SK-N-SH treated with all-trans-retinoic acid at 6 μM for 48 hours (cell line): ENCODE measurements around the gene RHBDD1.

ENCODE experiments used
- ATAC-seq: fragments of 200-7000 bp; cut with Tn5 transposase; 3 replicates; pipeline ENCODE4 v1.9.1; 2020; ENCODE audit warnings: mild to moderate bottlenecking, moderate library complexity
- BACH2 ChIP-seq: fragments of 250-450 bp; sonication (Bioruptor Pico); IDR thresholded peaks from 2 replicates; pipeline ENCODE4 v1.9.0; 2021; ENCODE audit warnings: mild to moderate bottlenecking, borderline replicate concordance
- CSDC2 ChIP-seq: fragments of 250-450 bp; sonication (Bioruptor Pico); IDR thresholded peaks from 2 replicates; pipeline ENCODE4 v1.5.0; 2020; ENCODE audit warnings: mild to moderate bottlenecking, moderate library complexity
- ESRRG ChIP-seq: fragments of 250-450 bp; sonication (Bioruptor Pico); IDR thresholded peaks from 2 replicates; pipeline ENCODE4 v1.6.1; 2021; ENCODE audit warnings: mild to moderate bottlenecking
- GLIS3 ChIP-seq: fragments of 250-450 bp; sonication (Bioruptor Pico); IDR thresholded peaks from 2 replicates; pipeline ENCODE4 v1.5.0; 2020; ENCODE audit warnings: mild to moderate bottlenecking, moderate library complexity
- ISL1 ChIP-seq: fragments of 250-450 bp; sonication (Bioruptor Pico); IDR thresholded peaks from 2 replicates; pipeline ENCODE4 v2.1.2; 2022; ENCODE audit warnings: mild to moderate bottlenecking, moderate library complexity
- OSR1 ChIP-seq: fragments of 250-450 bp; sonication (Bioruptor Pico); IDR thresholded peaks from 2 replicates; pipeline ENCODE4 v1.8.0; 2022; ENCODE audit warnings: moderate library complexity, mild to moderate bottlenecking, inconsistent platforms
- PATZ1 ChIP-seq: fragments of 250-450 bp; sonication (Bioruptor Pico); IDR thresholded peaks from 2 replicates; pipeline ENCODE4 v1.8.0; 2020; ENCODE audit warnings: mild to moderate bottlenecking, moderate library complexity, borderline replicate concordance
- POU6F1 ChIP-seq: fragments of 250-450 bp; sonication (Bioruptor Pico); IDR thresholded peaks from 2 replicates; pipeline ENCODE4 v1.8.0; 2021; ENCODE audit warnings: low read depth, mild to moderate bottlenecking, moderate library complexity, borderline replicate concordance
- SNAI2 ChIP-seq: fragments of 250-450 bp; sonication (Bioruptor Pico); IDR thresholded peaks from 2 replicates; pipeline ENCODE4 v1.5.0; 2020; ENCODE audit warnings: mild to moderate bottlenecking, moderate library complexity
- TCF4 ChIP-seq: fragments of 250-450 bp; sonication (Bioruptor Pico); IDR thresholded peaks from 2 replicates; pipeline ENCODE4 v1.8.0; 2021; ENCODE audit warnings: mild to moderate bottlenecking, moderate library complexity, borderline replicate concordance
- ZFP30 ChIP-seq: fragments of 450-650 bp; formaldehyde crosslinking; IDR thresholded peaks from 2 replicates; pipeline ENCODE4 v1.5.0; 2022; ENCODE audit warnings: mild to moderate bottlenecking, moderate library complexity
- ZNF565 ChIP-seq: fragments of 450-650 bp; formaldehyde crosslinking; conservative IDR thresholded peaks from 2 replicates; pipeline ENCODE4 v1.5.0; 2020; ENCODE audit warnings: low read depth, mild to moderate bottlenecking, moderate library complexity
- ZNF70 ChIP-seq: fragments of 450-650 bp; formaldehyde crosslinking; IDR thresholded peaks from 2 replicates; pipeline ENCODE4 v1.5.0; 2020; ENCODE audit warnings: mild to moderate bottlenecking, moderate library complexity
- ZNF8 ChIP-seq: fragments of 450-650 bp; formaldehyde crosslinking; IDR thresholded peaks from 2 replicates; pipeline ENCODE4 v1.5.0; 2020; ENCODE audit warnings: mild to moderate bottlenecking, moderate library complexity
- TF ChIP-seq, protein P1 (sequence below): fragments of 250-450 bp; sonication (Bioruptor Pico); IDR thresholded peaks from 2 replicates; pipeline ENCODE4 v1.5.1; 2021; ENCODE audit warnings: mild to moderate bottlenecking, moderate library complexity
- TF ChIP-seq, protein P2 (sequence below): fragments of 250-450 bp; sonication (Bioruptor Pico); IDR thresholded peaks from 2 replicates; pipeline ENCODE4 v1.5.1; 2020; ENCODE audit warnings: low read depth, mild to moderate bottlenecking, moderate library complexity

RHBDD1 gene

GRCh38 chr2:226845386-226846116 lies 9.7 kb downstream of the RHBDD1 start:
- TF ChIP-seq POU6F1 (CRISPR knock-in tag): no peak
- 0 out of 2 replicates have a peak, but pooled peaks have one; percentile 17 for TF ChIP-seq TCF4
- TF ChIP-seq, protein P1, sequence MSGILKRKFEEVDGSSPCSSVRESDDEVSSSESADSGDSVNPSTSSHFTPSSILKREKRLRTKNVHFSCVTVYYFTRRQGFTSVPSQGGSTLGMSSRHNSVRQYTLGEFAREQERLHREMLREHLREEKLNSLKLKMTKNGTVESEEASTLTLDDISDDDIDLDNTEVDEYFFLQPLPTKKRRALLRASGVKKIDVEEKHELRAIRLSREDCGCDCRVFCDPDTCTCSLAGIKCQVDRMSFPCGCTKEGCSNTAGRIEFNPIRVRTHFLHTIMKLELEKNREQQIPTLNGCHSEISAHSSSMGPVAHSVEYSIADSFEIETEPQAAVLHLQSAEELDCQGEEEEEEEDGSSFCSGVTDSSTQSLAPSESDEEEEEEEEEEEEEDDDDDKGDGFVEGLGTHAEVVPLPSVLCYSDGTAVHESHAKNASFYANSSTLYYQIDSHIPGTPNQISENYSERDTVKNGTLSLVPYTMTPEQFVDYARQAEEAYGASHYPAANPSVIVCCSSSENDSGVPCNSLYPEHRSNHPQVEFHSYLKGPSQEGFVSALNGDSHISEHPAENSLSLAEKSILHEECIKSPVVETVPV (CRISPR knock-in tag): no peak
- TF ChIP-seq, protein P2, sequence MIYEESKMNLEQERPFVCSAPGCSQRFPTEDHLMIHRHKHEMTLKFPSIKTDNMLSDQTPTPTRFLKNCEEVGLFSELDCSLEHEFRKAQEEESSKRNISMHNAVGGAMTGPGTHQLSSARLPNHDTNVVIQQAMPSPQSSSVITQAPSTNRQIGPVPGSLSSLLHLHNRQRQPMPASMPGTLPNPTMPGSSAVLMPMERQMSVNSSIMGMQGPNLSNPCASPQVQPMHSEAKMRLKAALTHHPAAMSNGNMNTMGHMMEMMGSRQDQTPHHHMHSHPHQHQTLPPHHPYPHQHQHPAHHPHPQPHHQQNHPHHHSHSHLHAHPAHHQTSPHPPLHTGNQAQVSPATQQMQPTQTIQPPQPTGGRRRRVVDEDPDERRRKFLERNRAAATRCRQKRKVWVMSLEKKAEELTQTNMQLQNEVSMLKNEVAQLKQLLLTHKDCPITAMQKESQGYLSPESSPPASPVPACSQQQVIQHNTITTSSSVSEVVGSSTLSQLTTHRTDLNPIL (CRISPR knock-in tag): peak; percentile 72; the same call in 1 of the 2 replicates
- TF ChIP-seq ZNF8 (CRISPR knock-in tag): no peak
- no peak for TF ChIP-seq ZFP30 (CRISPR knock-in tag)
- peak; percentile 58; the same call in 1 of the 2 replicates for TF ChIP-seq ISL1
- TF ChIP-seq, all 23 proteins: peak for 3
- peak; percentile 25; the same call in 1 of the 3 replicates for ATAC-seq

DNA sequence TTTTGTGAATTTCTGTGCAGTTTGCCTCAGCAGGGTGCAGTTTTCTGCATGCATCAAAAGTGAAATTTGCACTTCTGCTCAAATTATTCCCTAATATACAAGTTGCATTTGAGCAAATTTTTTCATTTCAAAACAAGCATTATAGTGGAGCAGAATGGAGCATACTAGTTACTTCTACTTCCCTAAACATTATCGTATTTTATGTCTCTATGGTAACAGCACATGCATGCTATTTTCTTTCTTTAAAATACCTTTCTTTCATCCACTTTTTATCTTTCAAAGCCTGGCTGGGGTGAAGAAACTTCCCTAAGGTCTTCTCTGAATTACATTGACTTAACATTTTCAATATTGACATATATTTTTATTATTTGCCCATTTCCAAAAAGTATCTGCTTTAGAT lies 11.2 kb downstream of the RHBDD1 start:
- TF ChIP-seq OSR1 (CRISPR knock-in tag) (no peak), POU6F1 (CRISPR knock-in tag) (no peak), TCF4 (no peak), SNAI2 (CRISPR knock-in tag) (no peak), PATZ1 (no peak), GLIS3 (no peak), BACH2 (CRISPR knock-in tag) (no peak)
- TF ChIP-seq, protein P2 (CRISPR knock-in tag): no peak
- TF ChIP-seq, protein P1 (CRISPR knock-in tag): no peak

DNA sequence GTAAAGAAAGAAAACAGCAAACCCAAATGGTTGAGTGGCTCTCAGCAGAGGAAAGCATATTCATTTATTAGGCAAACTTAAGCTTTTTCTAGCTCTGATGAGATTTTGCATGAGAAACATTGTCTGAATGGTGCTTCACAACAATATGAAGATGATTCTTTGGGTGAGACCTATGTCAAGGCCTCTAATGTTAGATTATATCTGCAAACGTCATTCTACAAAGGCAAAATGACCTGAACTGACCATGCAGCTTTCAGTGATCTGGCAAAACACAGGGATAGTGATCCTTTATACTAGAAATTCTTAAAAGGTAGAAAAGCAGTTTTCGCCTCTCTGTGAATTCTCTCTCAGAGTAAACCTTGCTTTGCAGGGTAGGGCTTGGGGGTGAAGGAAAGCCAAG lies 11.7 kb downstream of the RHBDD1 start:
- no peak for TF ChIP-seq POU6F1 (CRISPR knock-in tag)
- no peak for TF ChIP-seq ZFP30 (CRISPR knock-in tag)
- no peak for TF ChIP-seq OSR1 (CRISPR knock-in tag)
- no peak for TF ChIP-seq ZNF565 (CRISPR knock-in tag)
- TF ChIP-seq ISL1: no peak
- no peak for TF ChIP-seq PATZ1
- TF ChIP-seq ESRRG: no peak
- TF ChIP-seq SNAI2 (CRISPR knock-in tag): no peak
- no peak for TF ChIP-seq BACH2 (CRISPR knock-in tag)
- no peak for TF ChIP-seq ZNF8 (CRISPR knock-in tag)
- no peak for TF ChIP-seq ZNF70
- TF ChIP-seq, protein P1 (CRISPR knock-in tag): no peak
- TF ChIP-seq CSDC2 (CRISPR knock-in tag): no peak
- no peak for ATAC-seq

More for the DNA sequence above, 11.2 kb downstream of the RHBDD1 start:
- ATAC-seq: no peak
